ENCODE results near the gene CORO1C.

The CORO1C gene

DNA sequence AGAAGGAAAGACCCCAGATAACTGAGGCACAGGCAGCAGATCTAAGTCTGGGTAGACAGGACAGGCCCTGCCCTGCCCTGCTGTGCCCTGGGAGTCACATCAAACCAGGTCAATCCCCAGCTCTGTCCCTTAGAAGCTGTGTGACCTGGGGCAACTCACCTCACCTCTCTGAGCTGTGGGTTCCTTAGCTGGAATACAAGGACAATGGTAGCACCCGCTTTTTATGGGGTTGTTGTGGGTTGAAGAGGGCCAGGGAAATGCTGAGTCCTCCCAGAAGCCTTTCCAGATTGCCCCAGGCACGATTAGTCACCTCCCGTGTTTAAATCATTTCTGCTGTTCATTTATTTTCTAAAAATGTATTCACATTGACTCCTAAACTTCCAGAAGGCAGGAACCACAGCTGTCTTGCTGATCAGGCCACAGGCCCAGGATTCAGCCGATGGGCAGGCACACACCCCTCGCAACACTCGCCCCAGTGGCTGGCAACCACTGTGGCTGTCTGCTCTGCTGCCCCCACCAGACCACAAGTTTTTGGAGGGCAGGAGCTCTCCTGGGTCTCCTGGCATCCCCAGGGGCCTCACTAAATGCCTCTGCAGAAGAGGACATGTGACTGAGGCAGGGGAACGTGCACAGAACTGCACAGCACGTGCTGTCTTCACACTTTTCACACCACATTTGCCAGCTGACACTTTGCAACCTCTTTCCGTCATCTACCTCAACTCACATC, 100.7 kb downstream of the CORO1C start:
- Histone ChIP-seq H3K9me3 (ENCODE audit: control insufficient read depth in 2 of 2, low read length in 2 of 2) (no peaks in the 10 kb centered on the region), H3K27me3 (ENCODE audit: control insufficient read depth in 1 of 2, insufficient read depth in 2 of 2, low read length in 2 of 2) (peaks cover 2 to 9% of the 10 kb centered on the region in 2 donors), H3K36me3 (ENCODE audit: control insufficient read depth in 2 of 2, insufficient read depth in 2 of 2, low read length in 2 of 2) (no peaks in the 10 kb centered on the region), H3K27ac (ENCODE audit: low read length) (no peak overlapping the region), H3K9ac (ENCODE audit: low read length in 2 of 2) (no peak overlapping the region), H3K4me3 (ENCODE audit: low read length in 2 of 2) (no peak overlapping the region), H3K4me1 (ENCODE audit: control insufficient read depth, insufficient read depth, low read length) (peaks cover 13% of the 10 kb centered on the region)

DNA sequence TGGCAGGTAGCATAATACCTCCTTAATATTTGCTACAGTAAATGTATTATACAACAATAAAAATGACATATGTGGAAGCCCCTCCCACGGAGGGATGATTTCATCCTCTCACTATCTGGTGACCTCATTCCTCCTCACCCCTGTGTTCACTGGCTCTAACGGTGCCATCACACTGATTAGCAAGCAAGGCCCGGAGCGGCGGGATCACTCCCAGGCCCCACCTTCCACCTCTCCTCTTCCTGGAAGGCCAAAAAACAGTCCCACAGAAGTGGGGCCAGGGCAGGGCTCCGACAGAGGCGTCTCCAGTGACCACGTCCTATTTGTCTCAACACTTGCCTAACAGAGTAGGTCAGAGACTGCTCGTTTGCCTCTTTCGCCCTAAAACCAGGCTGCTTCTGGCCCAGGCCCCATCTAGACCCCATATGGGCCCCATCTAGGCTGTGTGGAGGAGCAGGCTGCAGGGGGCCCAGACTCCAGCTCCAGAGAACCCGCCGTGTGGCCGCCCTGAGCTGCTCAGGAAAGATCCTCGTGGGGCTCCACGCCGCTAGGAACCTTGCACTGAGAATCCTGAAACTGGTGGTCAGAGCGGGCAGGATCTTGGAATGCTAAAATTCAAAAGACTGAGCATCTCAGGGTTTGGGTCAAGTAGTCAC, 101.4 kb downstream of the CORO1C start:
- no peak overlapping the region for H3K4me3 ChIP-seq (ENCODE audit: low read length in 2 of 2)
- no peak overlapping the region for H3K27ac ChIP-seq (ENCODE audit: low read length)
- H3K27me3 ChIP-seq (ENCODE audit: control insufficient read depth in 1 of 2, insufficient read depth in 2 of 2, low read length in 2 of 2), result peaks cover 2 to 9% of the 10 kb centered on the region in 2 donors
- peaks cover 6% of the 10 kb centered on the region for H3K4me1 ChIP-seq (ENCODE audit: control insufficient read depth, insufficient read depth, low read length)
- H3K9ac ChIP-seq (ENCODE audit: low read length in 2 of 2), result no peak overlapping the region
- H3K36me3 ChIP-seq (ENCODE audit: control insufficient read depth in 2 of 2, insufficient read depth in 2 of 2, low read length in 2 of 2), result no peaks in the 10 kb centered on the region
- H3K9me3 ChIP-seq (ENCODE audit: control insufficient read depth in 2 of 2, low read length in 2 of 2), result no peaks in the 10 kb centered on the region

DNA sequence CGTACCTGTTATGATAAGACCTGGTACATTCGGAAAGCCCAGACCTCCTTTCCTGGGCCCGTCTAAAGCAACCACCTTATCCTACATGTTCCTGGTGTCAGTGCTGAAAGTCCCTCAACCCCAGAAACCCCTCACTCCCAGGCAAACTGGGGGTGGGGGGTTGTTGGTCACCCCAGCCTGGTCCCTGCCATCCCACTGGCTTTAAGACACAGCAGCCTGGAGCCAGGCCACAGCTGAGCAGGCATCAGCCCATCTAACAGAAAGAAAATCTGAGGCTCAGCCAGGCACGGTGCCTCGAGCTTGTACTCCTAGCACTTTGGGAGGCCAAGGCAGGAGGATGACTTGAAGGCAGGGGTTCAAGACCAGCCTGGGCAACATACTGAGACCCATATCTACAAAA, 102.2 kb downstream of the CORO1C start:
- Histone ChIP-seq H3K4me3 (ENCODE audit: low read length in 2 of 2) (no peak overlapping the region), H3K4me1 (ENCODE audit: control insufficient read depth, insufficient read depth, low read length) (peaks cover 5% of the 10 kb centered on the region), H3K27me3 (ENCODE audit: control insufficient read depth in 1 of 2, insufficient read depth in 2 of 2, low read length in 2 of 2) (peaks cover 2 to 5% of the 10 kb centered on the region in 2 donors), H3K9ac (ENCODE audit: low read length in 2 of 2) (no peak overlapping the region), H3K27ac (ENCODE audit: low read length) (no peak overlapping the region), H3K36me3 (ENCODE audit: control insufficient read depth in 2 of 2, insufficient read depth in 2 of 2, low read length in 2 of 2) (no peaks in the 10 kb centered on the region), H3K9me3 (ENCODE audit: control insufficient read depth in 2 of 2, low read length in 2 of 2) (no peaks in the 10 kb centered on the region)

DNA sequence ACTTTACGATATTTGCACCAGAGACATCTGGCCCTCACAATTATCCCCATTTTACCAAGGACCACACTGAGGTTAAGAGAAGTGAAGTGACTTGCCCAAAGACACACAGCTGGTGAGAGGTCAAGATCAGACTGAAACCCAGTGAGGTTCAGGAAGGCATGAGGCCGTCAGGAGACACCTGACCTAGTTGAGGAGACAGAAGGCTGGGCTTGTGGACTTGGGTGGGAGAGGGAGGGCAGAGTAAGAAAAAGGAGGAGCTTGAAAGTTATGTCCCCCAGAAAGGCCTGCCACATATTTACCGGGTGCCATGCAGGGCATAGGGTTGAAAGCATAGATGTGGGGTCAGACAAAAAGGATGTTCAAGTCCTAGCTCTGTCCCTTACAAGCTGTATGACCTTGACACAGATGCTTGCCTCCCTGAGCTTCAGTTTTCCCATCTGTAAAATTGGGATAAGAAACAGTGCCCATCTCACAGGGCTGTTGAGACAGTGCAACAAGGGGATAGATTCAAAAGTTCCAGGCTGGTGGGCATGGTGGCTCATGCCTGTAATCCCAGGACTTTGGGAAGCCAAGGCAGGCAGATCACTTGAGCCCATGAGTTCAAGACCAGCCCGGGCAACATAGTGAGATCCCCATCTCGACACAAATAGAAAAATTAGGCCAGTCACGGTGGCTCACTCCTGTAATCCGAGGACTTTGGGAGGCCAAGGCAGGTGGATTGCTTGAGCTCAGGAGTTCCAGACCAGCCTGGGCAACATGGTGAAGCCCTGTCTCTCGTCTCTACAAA, 104.0 kb downstream of the CORO1C start:
- Histone ChIP-seq H3K9me3 (ENCODE audit: control insufficient read depth in 2 of 2, low read length in 2 of 2) (no peaks in the 10 kb centered on the region), H3K27me3 (ENCODE audit: control insufficient read depth in 1 of 2, insufficient read depth in 2 of 2, low read length in 2 of 2) (no peaks in the 10 kb centered on the region), H3K4me1 (ENCODE audit: control insufficient read depth, insufficient read depth, low read length) (peaks cover 5% of the 10 kb centered on the region), H3K4me3 (ENCODE audit: low read length in 2 of 2) (no peak overlapping the region), H3K36me3 (ENCODE audit: control insufficient read depth in 2 of 2, insufficient read depth in 2 of 2, low read length in 2 of 2) (no peaks in the 10 kb centered on the region), H3K27ac (ENCODE audit: low read length) (no peak overlapping the region), H3K9ac (ENCODE audit: low read length in 2 of 2) (no peak overlapping the region)

DNA sequence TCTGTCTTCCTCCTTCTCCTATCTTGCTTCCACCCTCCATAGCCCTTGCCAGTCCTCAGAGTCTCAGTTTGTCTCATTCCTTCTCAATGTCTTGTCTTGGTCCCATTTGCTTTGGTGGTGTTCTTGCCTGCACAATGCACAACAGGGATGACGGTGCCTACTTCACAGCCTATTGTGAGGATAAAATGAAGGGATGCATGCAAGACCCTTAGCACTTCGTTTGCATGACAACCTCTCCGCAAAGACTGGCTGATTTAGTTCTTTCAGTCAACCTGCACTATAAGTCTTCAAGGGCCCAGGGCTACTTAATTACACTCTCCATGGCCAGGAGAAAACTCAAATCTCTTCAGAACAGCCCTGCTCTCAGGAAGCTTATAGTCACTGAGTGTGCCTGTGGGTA, 106.1 kb downstream of the CORO1C start:
- Histone ChIP-seq H3K9me3 (ENCODE audit: control insufficient read depth in 2 of 2, low read length in 2 of 2) (no peaks in the 10 kb centered on the region), H3K36me3 (ENCODE audit: control insufficient read depth in 2 of 2, insufficient read depth in 2 of 2, low read length in 2 of 2) (no peaks in the 10 kb centered on the region), H3K4me1 (ENCODE audit: control insufficient read depth, insufficient read depth, low read length) (peaks cover 2% of the 10 kb centered on the region), H3K27ac (ENCODE audit: low read length) (no peak overlapping the region), H3K9ac (ENCODE audit: low read length in 2 of 2) (no peak overlapping the region), H3K4me3 (ENCODE audit: low read length in 2 of 2) (no peak overlapping the region), H3K27me3 (ENCODE audit: control insufficient read depth in 1 of 2, insufficient read depth in 2 of 2, low read length in 2 of 2) (no peaks in the 10 kb centered on the region)

DNA sequence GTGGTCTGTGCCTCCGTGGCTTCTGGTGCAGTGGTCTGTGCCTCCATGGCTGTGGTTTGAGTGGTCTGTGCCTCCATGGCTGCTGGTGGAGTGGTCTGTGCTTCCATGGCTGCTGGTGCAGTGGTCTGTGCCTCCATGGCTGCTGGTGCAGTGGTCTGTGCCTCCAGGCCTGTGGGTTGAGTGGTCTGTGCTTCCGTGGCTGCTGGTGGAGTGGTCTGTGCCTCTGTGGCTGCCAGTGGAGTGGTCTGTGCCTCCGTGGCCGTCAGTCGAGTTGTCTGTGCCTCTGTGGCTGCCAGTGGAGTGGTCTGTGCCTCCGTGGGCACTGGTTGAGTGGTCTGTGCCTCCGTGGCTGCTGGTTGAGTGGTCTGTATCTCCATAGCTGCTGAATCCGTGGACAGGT, 107.7 kb downstream of the CORO1C start:
- H3K36me3 ChIP-seq (ENCODE audit: control insufficient read depth in 2 of 2, insufficient read depth in 2 of 2, low read length in 2 of 2), result no peaks in the 10 kb centered on the region
- no peak overlapping the region for H3K4me3 ChIP-seq (ENCODE audit: low read length in 2 of 2)
- H3K27me3 ChIP-seq (ENCODE audit: control insufficient read depth in 1 of 2, insufficient read depth in 2 of 2, low read length in 2 of 2), result no peaks in the 10 kb centered on the region
- no peak overlapping the region for H3K27ac ChIP-seq (ENCODE audit: low read length)
- H3K4me1 ChIP-seq (ENCODE audit: control insufficient read depth, insufficient read depth, low read length), result peaks cover 2% of the 10 kb centered on the region
- no peak overlapping the region for H3K9ac ChIP-seq (ENCODE audit: low read length in 2 of 2)
- H3K9me3 ChIP-seq (ENCODE audit: control insufficient read depth in 2 of 2, low read length in 2 of 2), result no peaks in the 10 kb centered on the region

DNA sequence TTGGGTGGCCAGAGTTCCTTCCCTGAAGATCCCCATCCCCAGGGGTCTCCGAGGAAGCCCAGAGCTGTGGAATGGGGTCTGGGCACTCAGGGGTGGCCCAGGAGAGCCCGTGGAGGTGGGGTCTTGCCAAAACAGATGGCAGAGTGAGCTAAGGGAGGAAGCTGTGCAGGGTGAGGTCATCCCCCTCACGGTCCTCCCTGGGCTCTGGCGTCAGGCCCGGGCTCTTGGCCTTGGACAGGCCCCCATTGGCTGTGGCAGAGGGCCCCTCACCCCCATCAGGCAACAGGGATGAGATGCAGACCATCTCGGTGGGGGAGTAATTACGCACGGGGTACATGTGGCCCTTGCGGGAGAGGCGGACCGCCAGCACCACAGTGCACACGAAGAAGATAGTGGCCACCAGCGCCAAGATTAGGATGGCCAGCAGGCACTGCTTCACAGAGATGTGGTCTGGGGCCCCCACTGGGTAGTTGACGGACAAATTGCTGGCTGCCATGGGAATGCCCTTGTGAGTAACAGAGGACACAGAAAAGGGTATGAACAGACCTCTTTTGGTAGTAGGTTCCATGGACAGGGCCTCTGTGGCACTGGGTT, 108.3 kb downstream of the CORO1C start:
- Histone ChIP-seq H3K4me3 (ENCODE audit: low read length in 2 of 2) (no peak overlapping the region), H3K9ac (ENCODE audit: low read length in 2 of 2) (no peak overlapping the region), H3K36me3 (ENCODE audit: control insufficient read depth in 2 of 2, insufficient read depth in 2 of 2, low read length in 2 of 2) (no peaks in the 10 kb centered on the region), H3K27me3 (ENCODE audit: control insufficient read depth in 1 of 2, insufficient read depth in 2 of 2, low read length in 2 of 2) (no peaks in the 10 kb centered on the region), H3K9me3 (ENCODE audit: control insufficient read depth in 2 of 2, low read length in 2 of 2) (no peaks in the 10 kb centered on the region), H3K27ac (ENCODE audit: low read length) (no peak overlapping the region), H3K4me1 (ENCODE audit: control insufficient read depth, insufficient read depth, low read length) (peaks cover 2% of the 10 kb centered on the region)

DNA sequence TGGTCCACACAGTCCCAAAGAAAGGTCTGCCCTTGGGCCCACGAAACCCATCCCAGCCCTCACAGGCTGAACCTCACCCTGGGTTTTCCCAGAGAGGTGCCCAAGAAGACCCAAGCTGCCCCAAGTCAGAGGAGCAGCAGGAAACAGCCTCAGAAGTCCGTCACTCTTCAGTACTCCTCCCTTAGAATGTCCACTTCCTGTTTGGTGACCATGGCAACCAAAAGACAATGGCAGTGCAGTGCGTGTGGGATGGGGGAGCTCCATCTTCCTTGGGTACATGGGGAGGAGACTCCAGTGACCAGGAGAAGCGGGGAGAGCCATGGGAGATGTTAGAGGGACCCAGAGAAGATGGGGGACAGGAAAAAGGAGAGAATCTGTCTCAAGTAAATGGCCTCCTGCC, 108.9 kb downstream of the CORO1C start:
- H3K4me1 ChIP-seq (ENCODE audit: control insufficient read depth, insufficient read depth, low read length), result peaks cover 2% of the 10 kb centered on the region
- no peak overlapping the region for H3K9ac ChIP-seq (ENCODE audit: low read length in 2 of 2)
- H3K36me3 ChIP-seq (ENCODE audit: control insufficient read depth in 2 of 2, insufficient read depth in 2 of 2, low read length in 2 of 2), result no peaks in the 10 kb centered on the region
- H3K9me3 ChIP-seq (ENCODE audit: control insufficient read depth in 2 of 2, low read length in 2 of 2), result no peaks in the 10 kb centered on the region
- no peak overlapping the region for H3K27ac ChIP-seq (ENCODE audit: low read length)
- H3K27me3 ChIP-seq (ENCODE audit: control insufficient read depth in 1 of 2, insufficient read depth in 2 of 2, low read length in 2 of 2), result no peaks in the 10 kb centered on the region
- H3K4me3 ChIP-seq (ENCODE audit: low read length in 2 of 2), result no peak overlapping the region

DNA sequence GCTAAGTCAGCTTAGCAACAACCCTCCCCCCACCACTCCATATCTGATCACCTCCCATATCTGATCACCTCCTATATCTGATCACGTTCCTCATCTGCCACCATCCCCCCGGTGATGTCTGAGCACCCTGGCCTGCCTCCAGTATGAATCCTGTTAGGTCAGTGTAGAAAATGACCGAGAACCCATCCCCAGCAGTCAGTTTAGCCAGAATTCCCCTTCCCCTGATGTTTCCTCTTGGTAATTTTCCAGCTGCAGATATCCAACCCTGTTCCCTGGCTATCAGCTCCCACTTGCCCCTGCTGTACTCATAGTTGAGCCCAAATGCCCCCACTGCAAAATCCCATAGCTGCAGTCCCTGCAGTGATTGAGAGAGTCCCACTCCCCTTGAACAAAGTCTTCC, 110.2 kb downstream of the CORO1C start:
- H3K4me1 ChIP-seq (ENCODE audit: control insufficient read depth, insufficient read depth, low read length), result no peaks in the 10 kb centered on the region
- H3K27me3 ChIP-seq (ENCODE audit: control insufficient read depth in 1 of 2, insufficient read depth in 2 of 2, low read length in 2 of 2), result no peaks in the 10 kb centered on the region
- H3K36me3 ChIP-seq (ENCODE audit: control insufficient read depth in 2 of 2, insufficient read depth in 2 of 2, low read length in 2 of 2), result no peaks in the 10 kb centered on the region
- no peaks in the 10 kb centered on the region for H3K9me3 ChIP-seq (ENCODE audit: control insufficient read depth in 2 of 2, low read length in 2 of 2)
- H3K4me3 ChIP-seq (ENCODE audit: low read length in 2 of 2), result no peak overlapping the region
- no peak overlapping the region for H3K9ac ChIP-seq (ENCODE audit: low read length in 2 of 2)
- no peak overlapping the region for H3K27ac ChIP-seq (ENCODE audit: low read length)

DNA sequence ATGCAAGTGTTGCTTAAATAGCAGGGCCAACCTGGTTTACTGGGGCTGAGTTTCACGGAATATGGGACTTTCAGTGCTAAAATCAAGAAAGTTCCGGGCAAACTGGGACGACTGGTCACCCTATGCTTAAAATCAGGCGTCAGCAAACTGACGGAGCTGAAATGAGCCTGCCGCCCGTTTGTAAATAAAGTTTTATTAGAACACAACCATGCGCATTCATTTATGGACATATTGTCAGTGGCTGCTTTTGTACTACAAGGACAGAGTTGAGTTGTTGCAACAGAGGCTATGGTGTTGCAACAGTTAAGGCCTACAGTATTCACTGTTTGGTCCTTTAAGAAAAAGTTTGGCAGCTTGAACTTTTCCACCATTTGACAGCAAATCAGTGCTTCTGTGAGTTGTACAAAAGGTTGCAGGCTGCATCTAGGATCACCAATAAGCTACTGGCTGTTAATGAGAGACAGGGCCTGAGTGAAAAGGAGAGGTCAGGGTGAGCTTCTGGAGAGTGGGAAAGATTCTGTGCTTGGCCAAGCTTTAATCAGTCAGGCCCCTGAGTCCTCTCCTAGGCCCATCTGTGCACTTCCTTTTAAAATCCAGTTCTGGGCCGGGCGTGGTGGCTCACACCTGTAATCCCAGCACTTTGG, 111.0 kb downstream of the CORO1C start:
- H3K9me3 ChIP-seq (ENCODE audit: control insufficient read depth in 2 of 2, low read length in 2 of 2), result no peaks in the 10 kb centered on the region
- H3K36me3 ChIP-seq (ENCODE audit: control insufficient read depth in 2 of 2, insufficient read depth in 2 of 2, low read length in 2 of 2), result no peaks in the 10 kb centered on the region
- H3K27me3 ChIP-seq (ENCODE audit: control insufficient read depth in 1 of 2, insufficient read depth in 2 of 2, low read length in 2 of 2), result no peaks in the 10 kb centered on the region
- H3K27ac ChIP-seq (ENCODE audit: low read length), result no peak overlapping the region
- no peak overlapping the region for H3K4me3 ChIP-seq (ENCODE audit: low read length in 2 of 2)
- no peak overlapping the region for H3K9ac ChIP-seq (ENCODE audit: low read length in 2 of 2)
- no peaks in the 10 kb centered on the region for H3K4me1 ChIP-seq (ENCODE audit: control insufficient read depth, insufficient read depth, low read length)

Data from stomach smooth muscle (tissue), 2 donors.